NCI-H1930 (cell line): Measurements from ENCODE around the gene ATP6V0B.

Experiments used
- DNase-seq, 2 experiments: peaks; one replicate each; lab custom pipeline; 2025; lab: John Stamatoyannopoulos, UW

Gene ATP6V0B

DNA sequence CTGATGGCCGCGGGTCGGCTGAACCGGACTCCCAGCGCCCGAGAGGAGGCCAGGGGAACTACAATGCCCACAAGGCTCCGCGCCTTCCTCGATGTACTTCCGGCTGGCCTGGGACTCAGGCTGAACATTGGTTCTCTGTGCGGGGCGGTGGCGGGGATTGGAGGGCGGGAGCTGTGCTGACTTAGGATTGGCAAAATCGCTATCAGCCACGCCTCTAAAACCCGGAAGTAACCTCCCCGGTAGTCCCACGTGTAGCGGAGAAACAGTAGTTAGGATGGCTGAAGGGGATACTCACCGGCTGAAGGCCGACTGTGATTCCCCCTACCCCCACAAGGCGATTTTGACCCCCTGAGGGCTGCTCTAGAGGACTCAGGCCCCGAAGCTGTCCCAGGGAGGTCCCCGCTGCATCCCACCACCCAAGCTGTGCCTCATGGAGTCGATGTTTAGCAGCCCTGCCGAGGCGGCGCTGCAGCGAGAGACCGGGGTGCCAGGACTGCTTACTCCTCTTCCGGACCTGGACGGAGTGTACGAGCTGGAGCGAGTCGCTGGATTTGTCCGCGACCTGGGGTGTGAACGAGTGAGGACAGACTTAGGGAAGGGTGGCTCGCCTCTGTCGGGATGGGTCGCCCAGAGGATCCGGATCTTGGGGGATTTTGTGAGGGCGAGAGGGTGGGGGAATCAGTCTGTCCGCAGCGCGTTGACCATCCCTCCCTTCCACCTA lies 4.9 kb upstream of the ATP6V0B start, which contains the start of gene DPH2:
Gene DPH2, plus strand, starts transcription at position 265 of the 721 bp plus-strand sequence. Its CDS starts 166 bp downstream, at position 431.
- peak; percentile 94 to 95 for DNase-seq

DNA sequence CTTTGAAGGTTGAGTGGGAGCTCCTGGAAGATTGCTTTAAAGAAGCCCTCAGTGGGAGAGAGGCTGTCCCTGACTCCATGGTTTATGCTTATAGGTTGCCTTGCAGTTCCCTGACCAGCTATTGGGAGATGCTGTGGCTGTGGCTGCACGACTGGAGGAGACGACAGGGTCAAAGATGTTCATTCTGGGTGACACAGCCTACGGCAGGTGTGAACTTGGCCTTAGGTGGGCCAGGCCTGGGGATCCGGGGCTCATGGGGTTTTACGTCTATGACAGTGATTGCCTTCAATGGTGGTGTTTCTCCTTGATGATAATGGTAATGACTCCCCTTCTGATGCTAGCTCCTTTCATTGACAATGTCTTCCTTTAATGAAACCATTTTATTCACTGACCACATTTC lies 4.3 kb upstream of the ATP6V0B start:
- no peak for DNase-seq

GRCh38 chr1:43970911-43971310 lies 3.8 kb upstream of the ATP6V0B start:
- no peak for DNase-seq

DNA sequence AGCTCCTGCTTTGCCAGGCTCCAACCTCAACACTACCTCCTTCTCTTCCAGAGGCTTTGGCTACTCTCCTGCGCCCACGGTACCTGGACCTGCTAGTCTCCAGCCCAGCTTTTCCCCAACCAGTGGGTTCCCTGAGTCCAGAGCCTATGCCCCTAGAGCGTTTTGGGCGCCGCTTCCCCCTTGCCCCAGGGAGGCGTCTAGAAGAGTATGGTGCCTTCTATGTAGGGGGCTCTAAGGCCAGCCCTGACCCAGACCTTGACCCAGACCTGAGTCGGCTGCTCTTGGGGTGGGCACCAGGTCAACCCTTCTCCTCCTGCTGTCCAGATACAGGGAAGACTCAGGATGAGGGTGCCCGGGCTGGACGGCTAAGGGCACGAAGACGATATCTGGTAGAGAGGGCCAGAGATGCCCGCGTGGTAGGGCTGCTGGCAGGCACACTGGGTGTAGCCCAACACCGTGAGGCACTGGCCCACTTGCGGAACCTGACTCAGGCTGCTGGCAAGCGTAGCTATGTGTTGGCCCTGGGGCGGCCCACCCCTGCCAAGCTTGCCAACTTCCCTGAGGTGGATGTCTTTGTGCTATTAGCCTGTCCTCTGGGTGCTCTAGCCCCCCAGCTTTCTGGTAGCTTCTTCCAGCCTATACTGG lies 3.3 kb upstream of the ATP6V0B start:
- DNase-seq = no peak

DNA sequence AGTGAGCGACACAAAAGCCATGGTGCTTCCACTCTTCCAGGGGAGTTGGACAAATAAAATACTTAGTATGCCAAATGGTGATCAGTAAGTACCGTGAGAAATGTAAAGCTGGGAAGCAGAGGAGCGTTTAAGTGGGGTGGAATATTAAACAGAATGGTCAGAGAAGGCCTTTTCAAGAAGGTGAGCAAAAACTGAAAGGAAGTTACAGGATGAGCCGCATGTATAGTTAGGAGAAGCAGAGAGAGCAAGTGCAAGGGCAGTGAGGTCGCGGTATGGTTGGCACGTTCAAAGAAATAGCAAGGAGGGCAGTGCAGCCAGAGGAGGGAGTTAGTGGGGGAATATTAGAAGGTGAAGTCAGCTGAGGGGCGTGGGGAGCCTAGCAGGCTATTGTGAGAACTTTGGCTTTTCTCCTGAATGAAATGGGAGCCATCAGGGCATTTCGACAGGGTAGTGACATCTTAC lies 748 bp upstream of the ATP6V0B start:
- DNase-seq = no peak

DNA sequence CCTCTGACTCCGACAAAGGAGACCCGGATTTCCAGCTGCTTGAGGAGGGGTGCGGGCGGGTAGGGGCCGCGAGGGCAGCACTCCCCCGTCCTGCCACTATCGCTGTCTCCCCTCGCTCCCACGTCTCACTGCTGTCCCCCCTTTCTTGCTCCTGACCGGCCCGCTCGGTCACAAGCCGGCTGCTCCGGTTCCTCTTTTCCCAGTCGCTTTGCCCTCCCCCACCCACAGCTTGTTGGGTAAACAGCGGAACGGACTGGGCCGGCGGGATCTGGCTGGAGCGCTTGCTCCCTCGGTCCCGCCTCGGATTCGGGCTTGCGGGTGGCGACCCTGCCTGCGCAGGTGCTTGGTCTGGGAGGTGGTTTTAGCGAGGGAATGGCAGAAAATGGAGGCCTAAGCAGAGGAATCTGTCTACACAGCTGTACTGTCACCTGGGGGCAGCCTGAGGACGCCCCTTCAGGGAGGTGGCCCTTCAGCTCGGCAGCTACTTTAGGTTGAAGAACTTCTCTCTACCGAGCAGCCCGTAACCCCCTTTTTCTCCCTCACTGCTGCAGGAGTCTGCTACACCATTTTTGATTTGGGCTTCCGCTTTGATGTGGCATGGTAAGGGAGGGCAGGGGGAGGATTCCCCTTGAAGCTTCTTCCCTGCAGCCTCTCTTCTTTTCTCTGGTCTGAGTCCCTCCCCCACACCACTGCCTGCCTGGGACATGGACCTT lies 645 bp downstream of the ATP6V0B start:
- no peak for DNase-seq

DNA sequence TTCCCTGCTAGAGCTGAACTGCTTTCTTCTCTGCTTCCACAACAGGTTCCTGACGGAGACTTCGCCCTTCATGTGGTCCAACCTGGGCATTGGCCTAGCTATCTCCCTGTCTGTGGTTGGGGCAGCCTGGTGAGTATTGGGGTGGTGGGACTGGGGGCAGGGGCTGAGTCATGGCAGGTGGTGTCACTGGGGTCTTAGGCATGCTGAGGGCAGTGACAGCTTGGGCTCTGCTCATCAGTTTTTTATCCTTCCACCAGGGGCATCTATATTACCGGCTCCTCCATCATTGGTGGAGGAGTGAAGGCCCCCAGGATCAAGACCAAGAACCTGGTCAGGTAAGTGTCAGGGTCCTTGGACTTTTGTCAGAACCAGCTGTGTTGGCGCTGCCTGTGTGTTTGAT lies 1.3 kb downstream of the ATP6V0B start:
- DNase-seq = no peak

- no peak for DNase-seq
Measured at GRCh38 chr1:43976890-43977289, 2.1 kb downstream of the ATP6V0B start.

GRCh38 chr1:43977376-43978263 lies 2.9 kb downstream of the ATP6V0B start:
- DNase-seq = no peak

DNA sequence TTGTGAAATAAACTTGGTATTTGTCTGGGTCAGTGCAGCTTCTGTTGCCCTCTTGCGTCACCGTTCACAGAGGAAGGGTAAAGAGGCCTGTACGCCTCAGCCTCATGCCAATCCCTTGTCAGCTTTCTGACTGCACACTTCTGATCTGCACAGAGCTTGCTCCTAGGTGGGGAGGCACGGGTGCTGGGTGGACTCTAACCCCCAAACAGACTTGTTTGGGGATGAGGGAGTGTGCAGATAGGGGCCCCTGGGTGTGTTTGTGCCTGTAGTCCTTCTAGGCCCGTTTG lies 3.4 kb downstream of the ATP6V0B start:
- no peak for DNase-seq

GRCh38 chr1:43978551-43979260 lies 3.9 kb downstream of the ATP6V0B start, which contains the start of gene B4GALT2:
Gene B4GALT2 (plus strand): TSS chr1:43979210. CDS start chr1:43981161, 1,951 bp downstream.
- peak in 1 of 2 experiments; percentile 45 for DNase-seq

GRCh38 chr1:43979261-43979527 lies 4.4 kb downstream of the ATP6V0B start:
- DNase-seq = no peak

GRCh38 chr1:43979528-43980254 lies 4.9 kb downstream of the ATP6V0B start:
- no peak for DNase-seq

DNA sequence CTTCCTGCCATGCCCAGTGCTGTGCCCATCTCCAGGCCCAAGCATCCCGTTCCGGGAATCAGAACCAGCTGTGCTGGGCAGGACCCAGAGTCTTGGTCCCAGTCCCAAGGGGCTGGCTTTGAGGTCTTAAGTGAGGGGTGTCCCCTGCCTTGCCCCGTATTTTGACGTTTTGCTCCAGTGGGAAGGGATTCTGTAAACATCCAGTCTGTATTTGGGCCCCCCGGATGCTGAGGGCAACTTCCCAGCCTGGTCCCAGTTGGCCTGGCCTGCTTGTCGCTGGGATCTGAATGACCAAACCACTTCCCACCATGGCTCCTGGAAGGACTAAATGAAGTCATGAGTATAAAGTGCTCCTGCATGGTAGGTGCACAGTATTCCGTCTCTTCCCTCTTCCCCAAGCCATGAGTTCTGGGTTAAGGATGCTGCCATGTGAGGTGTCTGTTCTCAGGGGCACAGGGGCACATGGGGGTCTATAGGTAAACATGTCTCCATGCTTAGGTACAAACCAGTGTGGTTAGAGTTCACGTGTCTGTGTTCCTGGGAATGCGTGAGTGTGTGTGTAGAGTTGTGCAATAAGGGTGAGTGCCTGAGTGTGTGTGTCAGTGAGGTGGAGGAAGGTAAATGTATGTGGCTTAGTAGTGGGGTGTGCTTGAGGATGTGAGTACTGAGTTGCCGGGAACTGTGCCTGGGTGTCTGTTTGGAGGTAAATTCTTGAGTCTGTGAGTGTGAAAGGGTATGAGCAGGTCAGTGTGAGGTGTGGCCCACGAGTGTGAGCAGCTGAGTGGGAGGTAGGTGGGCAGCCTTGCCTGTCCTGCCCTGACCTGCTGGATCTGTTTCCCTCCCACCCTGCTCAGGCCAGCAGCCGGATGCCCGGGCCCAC lies 5.7 kb downstream of the ATP6V0B start:
- DNase-seq = no peak

DNA sequence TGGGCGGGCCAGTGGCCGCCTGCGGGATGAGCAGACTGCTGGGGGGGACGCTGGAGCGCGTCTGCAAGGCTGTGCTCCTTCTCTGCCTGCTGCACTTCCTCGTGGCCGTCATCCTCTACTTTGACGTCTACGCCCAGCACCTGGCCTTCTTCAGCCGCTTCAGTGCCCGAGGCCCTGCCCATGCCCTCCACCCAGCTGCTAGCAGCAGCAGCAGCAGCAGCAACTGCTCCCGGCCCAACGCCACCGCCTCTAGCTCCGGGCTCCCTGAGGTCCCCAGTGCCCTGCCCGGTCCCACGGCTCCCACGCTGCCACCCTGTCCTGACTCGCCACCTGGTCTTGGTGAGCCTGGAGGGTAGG lies 6.4 kb downstream of the ATP6V0B start:
- no peak for DNase-seq

DNA sequence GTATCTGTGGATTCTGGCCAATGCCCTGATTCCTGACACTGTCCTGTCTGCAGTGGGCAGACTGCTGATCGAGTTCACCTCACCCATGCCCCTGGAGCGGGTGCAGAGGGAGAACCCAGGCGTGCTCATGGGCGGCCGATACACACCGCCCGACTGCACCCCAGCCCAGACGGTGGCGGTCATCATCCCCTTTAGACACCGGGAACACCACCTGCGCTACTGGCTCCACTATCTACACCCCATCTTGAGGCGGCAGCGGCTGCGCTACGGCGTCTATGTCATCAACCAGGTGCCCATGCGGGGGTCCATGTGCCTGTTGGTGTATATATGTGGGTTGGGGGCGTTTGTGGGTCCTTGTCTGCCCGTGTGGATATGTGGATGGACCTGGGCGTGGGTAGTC lies 6.9 kb downstream of the ATP6V0B start:
- no peak for DNase-seq

DNA sequence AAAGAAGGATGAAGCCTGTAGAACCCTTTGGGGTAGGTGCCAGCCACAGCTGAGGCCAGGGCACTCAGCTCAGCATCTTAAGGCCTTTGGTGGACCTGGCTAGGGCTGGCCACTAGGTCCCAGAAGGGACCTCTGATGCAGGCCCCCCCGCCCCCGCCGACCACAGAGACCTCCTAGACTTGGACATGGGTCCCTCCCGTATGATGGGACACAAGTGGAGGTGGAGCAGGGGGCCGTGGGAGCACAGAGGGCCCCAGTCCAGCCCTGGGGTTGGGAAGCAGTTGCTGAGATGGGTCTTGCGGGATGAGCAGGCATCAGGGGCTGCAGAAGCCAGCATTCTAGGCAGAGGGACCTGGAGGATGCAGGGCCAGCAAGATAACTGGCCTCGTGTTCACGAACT lies 7.5 kb downstream of the ATP6V0B start:
- no peak for DNase-seq

- DNase-seq = no peak
Measured at GRCh38 chr1:43982808-43983207, 8.0 kb downstream of the ATP6V0B start.

DNA sequence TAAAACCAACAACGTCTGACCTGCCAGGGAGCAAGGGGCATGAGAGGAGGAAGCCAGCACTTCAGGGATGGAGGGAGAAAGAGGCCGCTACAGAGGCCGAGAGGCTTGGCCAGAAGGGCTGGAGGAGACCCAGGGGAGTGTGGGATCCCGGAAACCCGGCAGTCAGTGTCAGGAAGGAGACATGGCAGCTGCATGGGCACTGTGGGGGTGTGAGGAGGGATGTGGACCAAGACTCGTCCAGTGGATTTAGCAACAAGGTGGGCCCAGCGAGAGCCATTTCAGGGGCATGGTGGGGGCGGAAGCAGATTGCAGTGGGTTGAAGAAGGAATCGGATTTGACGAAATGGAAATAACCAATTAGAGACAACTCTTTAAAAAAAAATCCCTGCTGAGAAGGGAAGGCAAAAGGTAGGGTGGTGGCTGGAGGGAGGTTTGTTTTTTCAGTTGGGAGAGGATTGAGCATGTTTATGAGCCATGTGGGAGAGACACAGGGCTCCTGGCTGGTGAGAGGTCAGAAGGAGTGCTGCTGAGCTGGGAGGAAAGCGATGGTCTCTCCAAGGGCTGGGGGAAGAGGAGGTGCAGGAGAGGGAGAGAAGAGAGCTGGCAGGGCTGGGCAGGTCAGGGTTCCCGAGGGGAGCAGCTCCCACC lies 8.6 kb downstream of the ATP6V0B start:
- DNase-seq = no peak

GRCh38 chr1:43984855-43985254 lies 10.1 kb downstream of the ATP6V0B start:
- DNase-seq = no peak
